WTC11 (cell line): ENCODE results near the gene ISG20L2. TPM values are rescaled to one million over a fixed set of nuclear protein-coding genes. Genes with fewer than 3 reads are reported as not detected.

Experiments
- ATAC-seq: fragments of 200-7000 bp; cut with Tn5 transposase; 2 replicates; pipeline ENCODE4 v1.10.0; 2021; ENCODE audit warnings: mild to moderate bottlenecking, moderate library complexity
- CTCF ChIA-PET: fragments of 300-600 bp; sonication (Branson Sonifier 250); formaldehyde crosslinking; loops from one replicate; lab custom pipeline; 2021; ENCODE audit warnings: antibody characterized with exemption; lab: Charles Lee
- POLR2A ChIA-PET: fragments of 350-600 bp; sonication (Branson Sonifier 250); formaldehyde crosslinking; loops from one replicate; lab custom pipeline; 2021; ENCODE audit warnings: antibody characterized with exemption; lab: Charles Lee
- DNase-seq: peaks from one replicate; pipeline ENCODE4 v3.0.0; 2021; ENCODE audit warnings: low spot score
- H3K27ac Mint-ChIP-seq: 2 replicates; pipeline ENCODE4 v1.8.0; 2021; ENCODE audit warnings: mixed read lengths
- H3K27me3 Mint-ChIP-seq: 2 replicates; pipeline ENCODE4 v1.8.0; 2021; ENCODE audit warnings: low read depth, mild to moderate bottlenecking, moderate library complexity, mixed read lengths
- H3K36me3 Mint-ChIP-seq: 2 replicates; pipeline ENCODE4 v1.8.0; 2021; ENCODE audit warnings: mixed read lengths
- H3K4me1 Mint-ChIP-seq: 2 replicates; pipeline ENCODE4 v1.8.0; 2022; ENCODE audit warnings: mixed read lengths
- H3K4me3 Mint-ChIP-seq: 2 replicates; pipeline ENCODE4 v1.8.0; 2021; ENCODE audit warnings: mild to moderate bottlenecking, moderate library complexity, mixed read lengths
- H3K9me3 Mint-ChIP-seq: 2 replicates; pipeline ENCODE4 v1.8.0; 2021; ENCODE audit warnings: mixed read lengths
- ATF2 ChIP-seq: sonication (generic); formaldehyde crosslinking; IDR thresholded peaks from 2 replicates; pipeline ENCODE4 v1.8.1; 2022; ENCODE audit warnings: low read depth, missing genetic modification reagents, borderline replicate concordance
- E2F4 ChIP-seq: sonication (generic); formaldehyde crosslinking; IDR thresholded peaks from 2 replicates; pipeline ENCODE4 v1.8.1; 2022; ENCODE audit warnings: low read depth, mild to moderate bottlenecking, moderate library complexity, missing genetic modification reagents, borderline replicate concordance
- ELF4 ChIP-seq: sonication (generic); formaldehyde crosslinking; IDR thresholded peaks from 2 replicates; pipeline ENCODE4 v1.8.1; 2022; ENCODE audit warnings: low read depth, mild to moderate bottlenecking, moderate library complexity, missing genetic modification reagents
- EMX1 ChIP-seq: fragments of 250-450 bp; sonication (Bioruptor Pico); IDR thresholded peaks from 2 replicates; pipeline ENCODE4 v1.8.0; 2021; ENCODE audit warnings: mild to moderate bottlenecking
- ESRRA ChIP-seq: sonication (generic); formaldehyde crosslinking; IDR thresholded peaks from 2 replicates; pipeline ENCODE4 v1.8.1; 2022; ENCODE audit warnings: mild to moderate bottlenecking, missing genetic modification reagents, borderline replicate concordance
- FOXJ3 ChIP-seq: sonication (generic); formaldehyde crosslinking; IDR thresholded peaks from 2 replicates; pipeline ENCODE4 v1.9.0; 2021; ENCODE audit warnings: missing genetic modification reagents, mild to moderate bottlenecking, borderline replicate concordance
- FOXK1 ChIP-seq: sonication (generic); formaldehyde crosslinking; IDR thresholded peaks from 2 replicates; pipeline ENCODE4 v1.8.0; 2022; ENCODE audit warnings: mild to moderate bottlenecking, moderate library complexity, missing genetic modification reagents
- GABPB1 ChIP-seq: sonication (generic); formaldehyde crosslinking; IDR thresholded peaks from 2 replicates; pipeline ENCODE4 v1.8.1; 2023; ENCODE audit warnings: mild to moderate bottlenecking, missing genetic modification reagents
- GTF2I ChIP-seq: fragments of 250-450 bp; sonication (Bioruptor Pico); conservative IDR thresholded peaks from 2 replicates; pipeline ENCODE4 v1.4.0; 2021; ENCODE audit warnings: mild to moderate bottlenecking
- HMGA2 ChIP-seq: fragments of 250-450 bp; sonication (Bioruptor Pico); IDR thresholded peaks from 2 replicates; pipeline ENCODE4 v1.4.0; 2021; ENCODE audit warnings: mild to moderate bottlenecking, moderate library complexity
- JUN ChIP-seq: sonication (generic); formaldehyde crosslinking; IDR thresholded peaks from 2 replicates; pipeline ENCODE4 v1.8.0; 2023; ENCODE audit warnings: mild to moderate bottlenecking, missing genetic modification reagents
- NFATC4 ChIP-seq: fragments of 250-450 bp; sonication (Bioruptor Pico); IDR thresholded peaks from 2 replicates; pipeline ENCODE4 v1.9.0; 2021; ENCODE audit warnings: mild to moderate bottlenecking
- NR2C2 ChIP-seq: sonication (generic); formaldehyde crosslinking; IDR thresholded peaks from 2 replicates; pipeline ENCODE4 v1.8.0; 2022; ENCODE audit warnings: mild to moderate bottlenecking, missing genetic modification reagents
- NR3C1 ChIP-seq: sonication (generic); formaldehyde crosslinking; conservative IDR thresholded peaks from 2 replicates; pipeline ENCODE4 v1.8.1; 2023; ENCODE audit warnings: low read depth, mild to moderate bottlenecking, missing genetic modification reagents
- OVOL2 ChIP-seq: fragments of 250-450 bp; sonication (Bioruptor Pico); IDR thresholded peaks from 2 replicates; pipeline ENCODE4 v1.9.0; 2021; ENCODE audit warnings: mild to moderate bottlenecking, borderline replicate concordance
- PRDM15 ChIP-seq: sonication (generic); formaldehyde crosslinking; IDR thresholded peaks from 2 replicates; pipeline ENCODE4 v1.8.0; 2022; ENCODE audit warnings: missing genetic modification reagents
- PREB ChIP-seq: sonication (generic); formaldehyde crosslinking; IDR thresholded peaks from 2 replicates; pipeline ENCODE4 v1.8.1; 2022; ENCODE audit warnings: mild to moderate bottlenecking, missing genetic modification reagents, moderate library complexity, borderline replicate concordance
- RELA ChIP-seq: sonication (generic); formaldehyde crosslinking; IDR thresholded peaks from 2 replicates; pipeline ENCODE4 v1.8.1; 2022; ENCODE audit warnings: missing genetic modification reagents, mild to moderate bottlenecking, borderline replicate concordance
- RORB ChIP-seq: fragments of 250-450 bp; sonication (Bioruptor Pico); IDR thresholded peaks from 2 replicates; pipeline ENCODE4 v1.9.0; 2021; ENCODE audit warnings: mild to moderate bottlenecking
- ZBTB21 ChIP-seq: sonication (generic); formaldehyde crosslinking; IDR thresholded peaks from 2 replicates; pipeline ENCODE4 v1.8.1; 2023; ENCODE audit warnings: mild to moderate bottlenecking, missing genetic modification reagents, borderline replicate concordance
- ZNF121 ChIP-seq: sonication (generic); formaldehyde crosslinking; IDR thresholded peaks from 2 replicates; pipeline ENCODE4 v1.8.0; 2023; ENCODE audit warnings: missing genetic modification reagents
- ZNF219 ChIP-seq: sonication (generic); formaldehyde crosslinking; IDR thresholded peaks from 2 replicates; pipeline ENCODE4 v1.8.0; 2023; ENCODE audit warnings: missing genetic modification reagents, mild to moderate bottlenecking, borderline replicate concordance
- ZNF396 ChIP-seq: fragments of 250-450 bp; sonication (Bioruptor Pico); IDR thresholded peaks from 2 replicates; pipeline ENCODE4 v1.8.0; 2021; ENCODE audit warnings: mild to moderate bottlenecking, moderate library complexity, borderline replicate concordance
- ZNF416 ChIP-seq: fragments of 250-450 bp; sonication (Bioruptor Pico); IDR thresholded peaks from 2 replicates; pipeline ENCODE4 v1.9.0; 2021; ENCODE audit warnings: mild to moderate bottlenecking, inconsistent platforms
- ZNF423 ChIP-seq: fragments of 250-450 bp; sonication (Bioruptor Pico); IDR thresholded peaks from 2 replicates; pipeline ENCODE4 v2.1.2; 2022; ENCODE audit warnings: mild to moderate bottlenecking, moderate library complexity
- ZNF425 ChIP-seq: fragments of 250-450 bp; sonication (Bioruptor Pico); conservative IDR thresholded peaks from 2 replicates; pipeline ENCODE4 v1.9.0; 2021; ENCODE audit warnings: mild to moderate bottlenecking
- ZNF512 ChIP-seq: sonication (generic); formaldehyde crosslinking; IDR thresholded peaks from 2 replicates; pipeline ENCODE4 v1.8.1; 2022; ENCODE audit warnings: missing genetic modification reagents, borderline replicate concordance
- total RNA-seq: library from RNA; stranded (reverse); gene quantifications from 3 replicates; pipeline ENCODE4 v1.2.3, GENCODE V29; 2021

Gene ISG20L2
- total RNA-seq, 1 experiment from 2014 or later, result 43.8 TPM

GRCh38 chr1:156751757-156752481, 23.4 kb upstream of the ISG20L2 start:
- ATAC-seq (peak; percentile 67), DNase-seq (peak; percentile 97)
- Mint-ChIP-seq H3K4me3 (peak overlapping the region; percentile 96), H3K27ac (peak overlapping the region; percentile 97), H3K36me3 (no peaks in the 10 kb centered on the region), H3K9me3 (no peaks in the 10 kb centered on the region), H3K27me3 (no peaks in the 10 kb centered on the region), H3K4me1 (peaks cover 43% of the 10 kb centered on the region)
- CTCF ChIA-PET, result interaction anchor here (0.5 to 4.6 kb wide), 25 partner anchors 9 to 176 kb away, joined by 3 to 43 read pairs (median 4); partner anchors contain the start of genes BCAN, CRABP2, ISG20L2 and METTL25B
- POLR2A ChIA-PET, result interaction anchor here (0.5 to 2.3 kb wide), 16 partner anchors 9 to 176 kb away, joined by 3 to 36 read pairs (median 5); partner anchors contain the start of genes CRABP2, ISG20L2, METTL25B and MRPL24
- no peak for TF ChIP-seq RORB (CRISPR knock-in tag)
- no peak for TF ChIP-seq OVOL2 (CRISPR knock-in tag)
- TF ChIP-seq RELA (CRISPR knock-in tag), result no peak
- TF ChIP-seq ZNF512 (CRISPR knock-in tag), result no peak
- peak; percentile 43; the same call in 1 of the 2 replicates for TF ChIP-seq GABPB1 (CRISPR knock-in tag)
- TF ChIP-seq NR2C2, result no peak
- no peak for TF ChIP-seq FOXJ3
- TF ChIP-seq ATF2 (CRISPR knock-in tag), result no peak
- no peak for TF ChIP-seq GTF2I
- TF ChIP-seq EMX1, result 0 out of 2 replicates have a peak, but pooled peaks have one; percentile 46
- no peak for TF ChIP-seq JUN (CRISPR knock-in tag)
- no peak for TF ChIP-seq ZNF416 (CRISPR knock-in tag)
- no peak for TF ChIP-seq NR3C1 (CRISPR knock-in tag)
- TF ChIP-seq ELF4 (CRISPR knock-in tag), result no peak
- no peak for TF ChIP-seq ESRRA (CRISPR knock-in tag)
- TF ChIP-seq ZNF121, result no peak
- no peak for TF ChIP-seq ZNF425
- TF ChIP-seq NFATC4 (CRISPR knock-in tag), result no peak
- TF ChIP-seq ZBTB21 (CRISPR knock-in tag), result no peak
- no peak; the same call in 1 of the 2 replicates for TF ChIP-seq ZNF423 (CRISPR knock-in tag)
- no peak for TF ChIP-seq HMGA2 (CRISPR knock-in tag)
- no peak for TF ChIP-seq E2F4 (CRISPR knock-in tag)
- peak; percentile 92 for TF ChIP-seq FOXK1 (CRISPR knock-in tag)
- TF ChIP-seq ZNF219 (CRISPR knock-in tag), result peak; percentile 74; the same call in 1 of the 2 replicates
- no peak for TF ChIP-seq PREB (CRISPR knock-in tag)
- TF ChIP-seq ZNF396, result no peak
- TF ChIP-seq PRDM15 (CRISPR knock-in tag), result no peak
